ENCODE results near the gene TMEM9. TPM values are rescaled to one million over a fixed set of nuclear protein-coding genes. Genes with fewer than 3 reads are reported as not detected.

The TMEM9 gene
- total and polyA plus RNA-seq, 8 donors: 21.7 to 53.8 (median 48.0) TPM

GRCh38 chr1:201126832-201127754, 27.2 kb downstream of the TMEM9 start, which contains the start of gene ASCL5:
ASCL5 (minus strand) TSS chr1:201127184; CDS start chr1:201115372, 11,812 bp downstream.
- TF ChIP-seq CTCF (IDR thresholded peaks at IDR 0.05) (peak in 1 of 7 experiments; percentile 31), POLR2A (IDR thresholded peaks at IDR 0.05) (no peak), POLR2AphosphoS5 (IDR thresholded peaks at IDR 0.05) (peak in 1 of 3 donors; percentile 38)
- Histone ChIP-seq H3K27me3 (peaks cover 0 to 25% (median 0%) of the 10 kb centered on the region in 3 donors), H3K4me3 (no peak within 1 kb of the TSS), H3K4me1 (peaks cover 0 to 21% (median 15%) of the 10 kb centered on the region in 4 donors), H3K27ac (peak within 1 kb of the TSS in 3 of 5 donors; percentile 11 to 55 (median 52)), H3K9me3 (no peaks in the 10 kb centered on the region), H3K36me3 (no peaks in the 10 kb centered on the region)
- peak; percentile 76 to 79 for DNase-seq
- intact Hi-C loops (cut with DNase I; ENCODE audit: low total_unique reads): no loop called here
- 40 to 73% (median 50%) methylated on average over 21 to 24 of the region's 24 CpGs for WGBS, 5 donors

- DNase-seq: no peak
- intact Hi-C loops (cut with DNase I; ENCODE audit: low total_unique reads): no loop called here
- TF ChIP-seq CTCF (IDR thresholded peaks at IDR 0.05) (no peak), EP300 (IDR thresholded peaks at IDR 0.05) (no peak), POLR2A (IDR thresholded peaks at IDR 0.05) (no peak), POLR2AphosphoS5 (IDR thresholded peaks at IDR 0.05) (no peak)
- no peaks in the 10 kb centered on the region for H3K9me3 ChIP-seq
- H3K36me3 ChIP-seq: no peaks in the 10 kb centered on the region
- 37 to 59% (median 56%) methylated on average over 3 of the region's 3 CpGs for WGBS, 5 donors
- H3K4me3 ChIP-seq: no peak overlapping the region
- H3K27me3 ChIP-seq: peaks cover 0 to 28% (median 0%) of the 10 kb centered on the region in 3 donors
- peak overlapping the region in 2 of 5 donors; percentile 11 to 55 for H3K27ac ChIP-seq
- peaks cover 0 to 21% (median 15%) of the 10 kb centered on the region in 4 donors for H3K4me1 ChIP-seq
Observed at GRCh38 chr1:201126463-201126831, 27.8 kb downstream of the TMEM9 start.

GRCh38 chr1:201125800-201126199, 28.5 kb downstream of the TMEM9 start:
- no peak for TF ChIP-seq POLR2A (IDR thresholded peaks at IDR 0.05)
- TF ChIP-seq EP300 (IDR thresholded peaks at IDR 0.05): no peak
- TF ChIP-seq CTCF (IDR thresholded peaks at IDR 0.05): no peak
- TF ChIP-seq POLR2AphosphoS5 (IDR thresholded peaks at IDR 0.05): no peak
- Histone ChIP-seq H3K27ac (no peak overlapping the region), H3K36me3 (no peaks in the 10 kb centered on the region), H3K4me1 (peaks cover 0 to 21% (median 15%) of the 10 kb centered on the region in 4 donors), H3K4me3 (no peak overlapping the region), H3K27me3 (peaks cover 0 to 28% (median 0%) of the 10 kb centered on the region in 3 donors), H3K9me3 (no peaks in the 10 kb centered on the region)
- no peak for DNase-seq
- intact Hi-C loops (cut with DNase I; ENCODE audit: low total_unique reads): no loop called here
- 46 to 60% (median 59%) methylated on average over 7 of the region's 7 CpGs for WGBS, 5 donors

GRCh38 chr1:201125019-201125418, 29.3 kb downstream of the TMEM9 start:
- H3K27me3 ChIP-seq: peaks cover 0 to 34% (median 0%) of the 10 kb centered on the region in 3 donors
- intact Hi-C loops (cut with DNase I; ENCODE audit: low total_unique reads): no loop called here
- H3K4me1 ChIP-seq: peaks cover 0 to 21% (median 15%) of the 10 kb centered on the region in 4 donors
- no peak overlapping the region for H3K4me3 ChIP-seq
- H3K27ac ChIP-seq: no peak overlapping the region
- no peaks in the 10 kb centered on the region for H3K9me3 ChIP-seq
- TF ChIP-seq EP300 (IDR thresholded peaks at IDR 0.05) (no peak), CTCF (IDR thresholded peaks at IDR 0.05) (no peak), POLR2A (IDR thresholded peaks at IDR 0.05) (no peak), POLR2AphosphoS5 (IDR thresholded peaks at IDR 0.05) (no peak)
- H3K36me3 ChIP-seq: no peaks in the 10 kb centered on the region
- DNase-seq: peak in 1 of 2 donors; percentile 58
- 72 to 89% (median 82%) methylated on average over 9 of the region's 9 CpGs for WGBS, 5 donors

Data from stomach (tissue), 9 donors.